Endothelial cell of umbilical vein (primary cell): ENCODE measurements around the gene DTX3. TPM values are rescaled to one million over a fixed set of nuclear protein-coding genes. Genes with fewer than 3 reads are reported as not detected.

ENCODE experiments used
- BruUV-seq: library from RNA; stranded (reverse); fragments of 400-500 nt; replicated peaks from 2 replicates; lab custom pipeline; 2021; lab: Mats Ljungman, UMichigan
- CTCF ChIA-PET: fragments of 300-600, 350-600 bp; sonication (Branson Sonifier 250); formaldehyde crosslinking; loops from one replicate; lab custom pipeline; 2021; ENCODE audit warnings: antibody characterized with exemption, inconsistent platforms; lab: Charles Lee
- POLR2A ChIA-PET: fragments of 300-600, 350-600 bp; sonication (Branson Sonifier 250); formaldehyde crosslinking; loops from one replicate; lab custom pipeline; 2021; ENCODE audit warnings: antibody characterized with exemption, inconsistent platforms; lab: Charles Lee
- DNase-seq: peaks from one replicate; pipeline ENCODE4 v3.0.0-alpha.2; 2011; ENCODE audit warnings: low read depth, low spot score
- FAIRE-seq: peaks from 2 replicates; lab custom pipeline; 2011; peaks lifted over from hg19 to GRCh38; lab: Jason Lieb, UNC
- H2AFZ ChIP-seq: 2 replicates; pipeline ENCODE4 v1.6.0; 2012; ENCODE audit warnings: low read depth, low read length, control low read depth, inconsistent platforms
- H3K27ac ChIP-seq: 2 replicates; pipeline ENCODE4 v1.5.1; 2011; ENCODE audit warnings: low read depth, mild to moderate bottlenecking, control low read depth, low read length, moderate library complexity; ENCODE audit not compliant: insufficient read depth
- H3K27me3 ChIP-seq, 2 experiments: 2 replicates each; pipeline versions ENCODE4 v1.6.0 to v1.6.1; 2011; ENCODE audit warnings: low read length in 2 of 2, mixed read lengths in 1 of 2; ENCODE audit not compliant: control insufficient read depth in 2 of 2, insufficient read depth in 2 of 2
- H3K36me3 ChIP-seq, 2 experiments: 2 replicates in 1 of 2; 3 replicates in 1 of 2; pipeline ENCODE4 v1.5.1; 2011; ENCODE audit warnings: low read length in 2 of 2, mild to moderate bottlenecking in 1 of 2, moderate library complexity in 1 of 2; ENCODE audit not compliant: control insufficient read depth in 2 of 2, insufficient read depth in 2 of 2; ENCODE audit errors: extremely low read depth in 1 of 2
- H3K4me1 ChIP-seq: 3 replicates; pipeline ENCODE4 v1.5.1; 2011; ENCODE audit warnings: mild to moderate bottlenecking, low read length; ENCODE audit not compliant: control insufficient read depth, insufficient read depth; ENCODE audit errors: extremely low read depth
- H3K4me2 ChIP-seq: 2 replicates; pipeline ENCODE4 v1.6.1; 2011; ENCODE audit warnings: low read length, control low read depth, mixed read lengths; ENCODE audit not compliant: insufficient read depth
- H3K4me3 ChIP-seq, 3 experiments: fragments of 200-600 bp in 1 of 3; sonication (generic), shearing (Covaris generic) in 1 of 3; replicated peaks in 1 of 3; 2 replicates each; pipeline ENCODE4 v1.5.1; 2011 to 2016; ENCODE audit warnings: control low read depth in 3 of 3, low read length in 3 of 3, mild to moderate bottlenecking in 2 of 3, inconsistent platforms in 1 of 3, low read depth in 1 of 3, moderate library complexity in 1 of 3; ENCODE audit not compliant: insufficient read depth in 1 of 3
- H3K79me2 ChIP-seq: 2 replicates; pipeline ENCODE4 v1.6.0; 2012; ENCODE audit warnings: low read length, inconsistent platforms; ENCODE audit not compliant: control insufficient read depth, insufficient read depth
- H3K9ac ChIP-seq: replicated peaks from 2 replicates; pipeline ENCODE3; 2011; ENCODE audit warnings: low read length, control low read depth; ENCODE audit not compliant: insufficient read depth; ENCODE audit errors: extremely low read depth
- H3K9me1 ChIP-seq: replicated peaks from 3 replicates; pipeline ENCODE4 v1.6.0; 2011; ENCODE audit warnings: mild to moderate bottlenecking, low read length; ENCODE audit not compliant: control insufficient read depth, insufficient read depth; ENCODE audit errors: extremely low read depth
- H3K9me3 ChIP-seq: replicated peaks from 2 replicates; pipeline ENCODE4 v1.5.1; 2012; ENCODE audit warnings: low read length, inconsistent platforms; ENCODE audit not compliant: control insufficient read depth, insufficient read depth
- H4K20me1 ChIP-seq: replicated peaks from 2 replicates; pipeline ENCODE3; 2011; ENCODE audit warnings: mild to moderate bottlenecking, low read length; ENCODE audit not compliant: control insufficient read depth, insufficient read depth; ENCODE audit errors: extremely low read depth
- FOS ChIP-seq: IDR thresholded peaks from 2 replicates; pipeline ENCODE4 v1.6.1; 2011; ENCODE audit warnings: mild to moderate bottlenecking, low read length, moderate library complexity, borderline replicate concordance; ENCODE audit not compliant: insufficient read depth
- GATA2 ChIP-seq: IDR thresholded peaks from 2 replicates; pipeline ENCODE4 v1.7.0; 2011; ENCODE audit warnings: low read depth, mild to moderate bottlenecking, moderate library complexity, mixed read lengths, low read length; ENCODE audit not compliant: insufficient read length, insufficient read depth
- JUN ChIP-seq: IDR thresholded peaks from 2 replicates; pipeline ENCODE4 v1.6.1; 2011; ENCODE audit warnings: borderline replicate concordance, low read depth; ENCODE audit not compliant: insufficient read length, insufficient read depth
- MAX ChIP-seq: IDR thresholded peaks from 2 replicates; pipeline ENCODE4 v1.6.1; 2011; ENCODE audit not compliant: insufficient read depth, insufficient read length
- MYC ChIP-seq: IDR thresholded peaks from one replicate; pipeline ENCODE4 v1.6.1; 2011; ENCODE audit warnings: mild to moderate bottlenecking, low read depth, low read length
- POLR2A ChIP-seq: IDR thresholded peaks from 2 replicates; pipeline ENCODE4 v1.6.1; 2012; ENCODE audit warnings: low read depth, mild to moderate bottlenecking, control low read depth, low read length
- POLR2AphosphoS5 ChIP-seq: IDR thresholded peaks from 2 replicates; pipeline ENCODE4 v1.6.1; 2012; ENCODE audit warnings: low read depth, mild to moderate bottlenecking, control low read depth, low read length, moderate library complexity; ENCODE audit not compliant: insufficient read depth
- dilution Hi-C: fragments of 300-500 bp; cut with MboI; formaldehyde crosslinking; loops from one replicate; pipeline ENCODE4 v1.15.0; 2019; ENCODE audit warnings: low sequenced_read_pairs; ENCODE audit not compliant: extremely low pct_ligation_motif_present
- intact Hi-C: fragments of 100-400 bp; cut with micrococcal nuclease; formaldehyde crosslinking; loops from one replicate; pipeline ENCODE4 v1.10.0; 2022
- polyA plus RNA-seq, 4 experiments: library from polyadenylated mRNA; depleted of rRNA in 3 of 4; stranded (reverse) in 3 of 4; unstranded in 1 of 4; fragments of >200 nt; gene quantifications; 2 replicates each; pipeline versions ENCODE4 v1.2.1 to v1.2.3, GENCODE V29; 2011 to 2012; ENCODE audit warnings: missing spikeins in 1 of 4
- total RNA-seq: library from RNA; stranded (reverse); gene quantifications from 2 replicates; pipeline ENCODE4 v1.2.3, GENCODE V29; 2021
- TF ChIP-seq, protein P1 (sequence below), 2 donors: IDR thresholded peaks; 1 replicate in 1 of 2; 2 replicates in 1 of 2; pipeline ENCODE4 v1.5.1; 2011; ENCODE audit warnings: low read length in 2 of 2, mild to moderate bottlenecking in 2 of 2, moderate library complexity in 2 of 2, control low read depth in 1 of 2, inconsistent platforms in 1 of 2, low read depth in 1 of 2; ENCODE audit not compliant: insufficient read depth in 1 of 2; ENCODE audit errors: extremely low read depth in 1 of 2

DTX3 gene
- total and polyA plus RNA-seq, 2 donors (not counting 3 experiments of a cell fraction or from before 2014, with no cell fraction given): 34.5 to 51.4 TPM

GRCh38 chr12:57571926-57572762 is 32.5 kb upstream of the DTX3 start:
- no peaks in the 10 kb centered on the region for H3K36me3 ChIP-seq
- no peak overlapping the region for H3K4me2 ChIP-seq
- no peaks in the 10 kb centered on the region for H4K20me1 ChIP-seq
- no peak overlapping the region for H3K27ac ChIP-seq
- DNase-seq: no peak
- no TSS peak for BruUV-seq
- no peaks in the 10 kb centered on the region for H3K9me1 ChIP-seq
- no peaks in the 10 kb centered on the region for H3K79me2 ChIP-seq
- FAIRE-seq: no peak
- H3K9ac ChIP-seq: no peak overlapping the region
- no peaks in the 10 kb centered on the region for H3K9me3 ChIP-seq
- dilution Hi-C loops: no loop called here
- intact Hi-C loops: no loop called here
- H2AFZ ChIP-seq: no peak overlapping the region
- no peaks in the 10 kb centered on the region for H3K4me1 ChIP-seq
- POLR2A ChIA-PET: no interaction called here
- H3K27me3 ChIP-seq: peaks cover 3 to 6% of the 10 kb centered on the region in 2 experiments
- no peak overlapping the region for H3K4me3 ChIP-seq
- CTCF ChIA-PET: interaction anchor here (0.7 to 3.7 kb wide), 3 partner anchors 10 to 61 kb away, joined by 3 to 33 read pairs (median 5); partner anchors contain the start of genes B4GALNT1 and DDIT3
- no peak for TF ChIP-seq FOS
- no peak for TF ChIP-seq GATA2
- TF ChIP-seq POLR2A: no peak
- TF ChIP-seq JUN: no peak
- TF ChIP-seq MAX: no peak
- no peak for TF ChIP-seq POLR2AphosphoS5

DNA sequence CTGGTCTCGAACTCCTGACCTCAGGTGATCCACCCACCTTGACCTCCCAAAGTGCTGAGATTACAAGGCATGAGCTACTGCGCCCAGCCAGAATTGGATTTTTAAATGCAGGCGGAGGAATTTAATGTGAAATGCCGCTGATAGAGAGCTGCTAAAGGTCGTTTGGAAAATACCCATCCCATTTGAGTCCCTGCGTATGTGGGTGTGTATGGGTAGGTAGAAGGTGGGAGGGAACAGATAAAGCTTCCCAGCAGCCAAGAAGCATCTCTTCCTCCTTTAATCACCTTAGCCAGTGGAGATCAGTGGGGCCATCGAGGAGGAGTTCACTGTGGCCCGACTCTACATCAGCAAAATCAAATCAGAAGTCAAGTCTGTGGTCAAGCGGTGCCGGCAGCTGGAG is 29.8 kb upstream of the DTX3 start:
- H3K36me3 ChIP-seq: no peaks in the 10 kb centered on the region
- ChIA-PET CTCF (interaction anchor here (1.3 to 2.6 kb wide), 3 partner anchors 10 to 63 kb away, joined by 4 to 21 read pairs (median 7); partner anchors contain the start of gene B4GALNT1), POLR2A (no interaction called here)
- TF ChIP-seq JUN (no peak), MYC (no peak), FOS (no peak)
- TF ChIP-seq, protein P1, sequence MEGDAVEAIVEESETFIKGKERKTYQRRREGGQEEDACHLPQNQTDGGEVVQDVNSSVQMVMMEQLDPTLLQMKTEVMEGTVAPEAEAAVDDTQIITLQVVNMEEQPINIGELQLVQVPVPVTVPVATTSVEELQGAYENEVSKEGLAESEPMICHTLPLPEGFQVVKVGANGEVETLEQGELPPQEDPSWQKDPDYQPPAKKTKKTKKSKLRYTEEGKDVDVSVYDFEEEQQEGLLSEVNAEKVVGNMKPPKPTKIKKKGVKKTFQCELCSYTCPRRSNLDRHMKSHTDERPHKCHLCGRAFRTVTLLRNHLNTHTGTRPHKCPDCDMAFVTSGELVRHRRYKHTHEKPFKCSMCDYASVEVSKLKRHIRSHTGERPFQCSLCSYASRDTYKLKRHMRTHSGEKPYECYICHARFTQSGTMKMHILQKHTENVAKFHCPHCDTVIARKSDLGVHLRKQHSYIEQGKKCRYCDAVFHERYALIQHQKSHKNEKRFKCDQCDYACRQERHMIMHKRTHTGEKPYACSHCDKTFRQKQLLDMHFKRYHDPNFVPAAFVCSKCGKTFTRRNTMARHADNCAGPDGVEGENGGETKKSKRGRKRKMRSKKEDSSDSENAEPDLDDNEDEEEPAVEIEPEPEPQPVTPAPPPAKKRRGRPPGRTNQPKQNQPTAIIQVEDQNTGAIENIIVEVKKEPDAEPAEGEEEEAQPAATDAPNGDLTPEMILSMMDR (IDR thresholded peaks at IDR 0.05; ENCODE audit: extremely low read depth in 1 of 2, insufficient read depth in 1 of 2, low read depth in 1 of 2, low read length in 2 of 2): no peak
- no peaks in the 10 kb centered on the region for H4K20me1 ChIP-seq
- FAIRE-seq: no peak
- H3K27ac ChIP-seq: no peak overlapping the region
- H3K4me1 ChIP-seq: no peaks in the 10 kb centered on the region
- no peak overlapping the region for H3K4me2 ChIP-seq
- no peak overlapping the region for H3K4me3 ChIP-seq
- no peaks in the 10 kb centered on the region for H3K9me1 ChIP-seq
- dilution Hi-C loops (no loop called here), intact Hi-C loops (no loop called here)
- H2AFZ ChIP-seq: no peak overlapping the region
- no TSS peak for BruUV-seq
- peaks cover 6% of the 10 kb centered on the region in 2 experiments for H3K27me3 ChIP-seq
- H3K79me2 ChIP-seq: no peaks in the 10 kb centered on the region
- DNase-seq: no peak
- no peak overlapping the region for H3K9ac ChIP-seq
- no peaks in the 10 kb centered on the region for H3K9me3 ChIP-seq
